Measurements from ENCODE around the gene PTPN23.

The PTPN23 gene

DNA sequence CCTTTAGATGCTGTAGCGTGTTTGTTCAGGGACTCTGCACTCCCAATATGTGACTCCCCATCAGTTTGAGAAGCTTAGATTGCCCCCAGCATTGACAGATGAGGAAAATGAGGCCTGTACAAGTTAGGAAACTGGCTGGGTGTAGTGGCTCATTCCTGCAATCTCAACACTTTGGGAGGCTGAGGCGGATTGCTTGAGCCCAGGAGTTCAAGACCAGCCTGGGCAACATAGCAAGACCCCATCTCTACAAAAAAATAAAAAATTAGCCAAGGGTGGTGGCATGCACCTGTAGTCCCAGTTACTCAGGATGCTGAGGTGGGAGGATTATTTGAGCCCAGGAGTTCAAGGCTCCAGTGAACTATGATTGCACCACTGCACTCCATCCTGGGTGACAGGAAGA, 14.0 kb upstream of the PTPN23 start:
- Histone ChIP-seq H3K36me3 (ENCODE audit: control insufficient read depth in 2 of 2, insufficient read depth in 1 of 2, low read length in 2 of 2) (no peaks in the 10 kb centered on the region), H3K4me1 (ENCODE audit: control insufficient read depth, insufficient read depth, low read length) (no peaks in the 10 kb centered on the region), H3K9me3 (ENCODE audit: control insufficient read depth, insufficient read depth, low read depth, low read length) (no peaks in the 10 kb centered on the region), H3K27ac (ENCODE audit: extremely low read depth, low read depth, low read length) (no peak overlapping the region), H3K4me3 (ENCODE audit: low read depth, low read length) (no peak overlapping the region)
- ChIA-PET POLR2A (no interaction called here), CTCF (no interaction called here)
- TF ChIP-seq ZNF660 (tag by site-specific recombination; IDR thresholded peaks at IDR 0.05) (no peak), HOXD13 (CRISPR knock-in tag; IDR thresholded peaks at IDR 0.05; ENCODE audit: borderline replicate concordance) (no peak), ZNF16 (tag by site-specific recombination; IDR thresholded peaks at IDR 0.05; ENCODE audit: low read depth) (no peak), ZNF341 (tag by site-specific recombination; IDR thresholded peaks at IDR 0.05; ENCODE audit: low read depth) (no peak), ZNF169 (tag by site-specific recombination; IDR thresholded peaks at IDR 0.05) (no peak), ZNF677 (tag by site-specific recombination; IDR thresholded peaks at IDR 0.05) (no peak), WT1 (tag by site-specific recombination; IDR thresholded peaks at IDR 0.05) (no peak), PATZ1 (tag by site-specific recombination; IDR thresholded peaks at IDR 0.05) (no peak), ZNF670 (tag by site-specific recombination; IDR thresholded peaks at IDR 0.05; ENCODE audit: low read depth) (no peak), ZSCAN4 (tag by site-specific recombination; IDR thresholded peaks at IDR 0.05) (no peak), YY1 (tag by site-specific recombination; IDR thresholded peaks at IDR 0.05) (no peak), ZNF658 (tag by site-specific recombination; IDR thresholded peaks at IDR 0.05) (no peak), ZSCAN30 (tag by site-specific recombination; IDR thresholded peaks at IDR 0.05) (no peak), PBX3 (CRISPR knock-in tag; IDR thresholded peaks at IDR 0.05) (no peak), GLI2 (tag by site-specific recombination; IDR thresholded peaks at IDR 0.05; ENCODE audit: borderline replicate concordance, low read depth) (no peak), ZNF302 (tag by site-specific recombination; IDR thresholded peaks at IDR 0.05; ENCODE audit: low read depth) (no peak)
- TF ChIP-seq, protein P1, sequence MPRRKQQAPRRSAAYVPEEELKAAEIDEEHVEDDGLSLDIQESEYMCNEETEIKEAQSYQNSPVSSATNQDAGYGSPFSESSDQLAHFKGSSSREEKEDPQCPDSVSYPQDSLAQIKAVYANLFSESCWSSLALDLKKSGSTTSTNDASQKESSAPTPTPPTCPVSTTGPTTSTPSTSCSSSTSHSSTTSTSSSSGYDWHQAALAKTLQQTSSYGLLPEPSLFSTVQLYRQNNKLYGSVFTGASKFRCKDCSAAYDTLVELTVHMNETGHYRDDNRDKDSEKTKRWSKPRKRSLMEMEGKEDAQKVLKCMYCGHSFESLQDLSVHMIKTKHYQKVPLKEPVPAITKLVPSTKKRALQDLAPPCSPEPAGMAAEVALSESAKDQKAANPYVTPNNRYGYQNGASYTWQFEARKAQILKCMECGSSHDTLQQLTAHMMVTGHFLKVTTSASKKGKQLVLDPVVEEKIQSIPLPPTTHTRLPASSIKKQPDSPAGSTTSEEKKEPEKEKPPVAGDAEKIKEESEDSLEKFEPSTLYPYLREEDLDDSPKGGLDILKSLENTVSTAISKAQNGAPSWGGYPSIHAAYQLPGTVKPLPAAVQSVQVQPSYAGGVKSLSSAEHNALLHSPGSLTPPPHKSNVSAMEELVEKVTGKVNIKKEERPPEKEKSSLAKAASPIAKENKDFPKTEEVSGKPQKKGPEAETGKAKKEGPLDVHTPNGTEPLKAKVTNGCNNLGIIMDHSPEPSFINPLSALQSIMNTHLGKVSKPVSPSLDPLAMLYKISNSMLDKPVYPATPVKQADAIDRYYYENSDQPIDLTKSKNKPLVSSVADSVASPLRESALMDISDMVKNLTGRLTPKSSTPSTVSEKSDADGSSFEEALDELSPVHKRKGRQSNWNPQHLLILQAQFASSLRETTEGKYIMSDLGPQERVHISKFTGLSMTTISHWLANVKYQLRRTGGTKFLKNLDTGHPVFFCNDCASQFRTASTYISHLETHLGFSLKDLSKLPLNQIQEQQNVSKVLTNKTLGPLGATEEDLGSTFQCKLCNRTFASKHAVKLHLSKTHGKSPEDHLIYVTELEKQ (tag by site-specific recombination; IDR thresholded peaks at IDR 0.05; ENCODE audit: borderline replicate concordance): no peak
- TF ChIP-seq, protein P2, sequence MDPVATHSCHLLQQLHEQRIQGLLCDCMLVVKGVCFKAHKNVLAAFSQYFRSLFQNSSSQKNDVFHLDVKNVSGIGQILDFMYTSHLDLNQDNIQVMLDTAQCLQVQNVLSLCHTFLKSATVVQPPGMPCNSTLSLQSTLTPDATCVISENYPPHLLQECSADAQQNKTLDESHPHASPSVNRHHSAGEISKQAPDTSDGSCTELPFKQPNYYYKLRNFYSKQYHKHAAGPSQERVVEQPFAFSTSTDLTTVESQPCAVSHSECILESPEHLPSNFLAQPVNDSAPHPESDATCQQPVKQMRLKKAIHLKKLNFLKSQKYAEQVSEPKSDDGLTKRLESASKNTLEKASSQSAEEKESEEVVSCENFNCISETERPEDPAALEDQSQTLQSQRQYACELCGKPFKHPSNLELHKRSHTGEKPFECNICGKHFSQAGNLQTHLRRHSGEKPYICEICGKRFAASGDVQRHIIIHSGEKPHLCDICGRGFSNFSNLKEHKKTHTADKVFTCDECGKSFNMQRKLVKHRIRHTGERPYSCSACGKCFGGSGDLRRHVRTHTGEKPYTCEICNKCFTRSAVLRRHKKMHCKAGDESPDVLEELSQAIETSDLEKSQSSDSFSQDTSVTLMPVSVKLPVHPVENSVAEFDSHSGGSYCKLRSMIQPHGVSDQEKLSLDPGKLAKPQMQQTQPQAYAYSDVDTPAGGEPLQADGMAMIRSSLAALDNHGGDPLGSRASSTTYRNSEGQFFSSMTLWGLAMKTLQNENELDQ (tag by site-specific recombination; IDR thresholded peaks at IDR 0.05; ENCODE audit: low read depth): no peak
- TF ChIP-seq, protein P3, sequence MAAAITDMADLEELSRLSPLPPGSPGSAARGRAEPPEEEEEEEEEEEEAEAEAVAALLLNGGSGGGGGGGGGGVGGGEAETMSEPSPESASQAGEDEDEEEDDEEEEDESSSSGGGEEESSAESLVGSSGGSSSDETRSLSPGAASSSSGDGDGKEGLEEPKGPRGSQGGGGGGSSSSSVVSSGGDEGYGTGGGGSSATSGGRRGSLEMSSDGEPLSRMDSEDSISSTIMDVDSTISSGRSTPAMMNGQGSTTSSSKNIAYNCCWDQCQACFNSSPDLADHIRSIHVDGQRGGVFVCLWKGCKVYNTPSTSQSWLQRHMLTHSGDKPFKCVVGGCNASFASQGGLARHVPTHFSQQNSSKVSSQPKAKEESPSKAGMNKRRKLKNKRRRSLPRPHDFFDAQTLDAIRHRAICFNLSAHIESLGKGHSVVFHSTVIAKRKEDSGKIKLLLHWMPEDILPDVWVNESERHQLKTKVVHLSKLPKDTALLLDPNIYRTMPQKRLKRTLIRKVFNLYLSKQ (tag by site-specific recombination; IDR thresholded peaks at IDR 0.05; ENCODE audit: borderline replicate concordance): no peak
